Common myeloid progenitor, CD34-positive (primary cell): ENCODE data around the gene PUM1.

ENCODE experiments used
- CTCF ChIA-PET: fragments of 350-600 bp; sonication (Branson Sonifier 250); formaldehyde crosslinking; loops from one replicate; lab custom pipeline; 2021; ENCODE audit warnings: antibody characterized with exemption; lab: Charles Lee
- POLR2A ChIA-PET: fragments of 350-600 bp; sonication (Branson Sonifier 250); formaldehyde crosslinking; loops from one replicate; lab custom pipeline; 2021; ENCODE audit warnings: antibody characterized with exemption; lab: Charles Lee
- DNase-seq, 3 donors: peaks; one replicate each; pipeline versions ENCODE4 v3.0.0 to v3.0.0-alpha.2; 2013
- H3K27ac ChIP-seq, 2 experiments: 1 replicate in 1 of 2; 2 replicates in 1 of 2; pipeline ENCODE4 v1.7.0; 2013; ENCODE audit warnings: inconsistent platforms in 2 of 2, low read length in 2 of 2, mild to moderate bottlenecking in 2 of 2, low read depth in 1 of 2, moderate library complexity in 1 of 2; ENCODE audit not compliant: severe bottlenecking in 2 of 2, insufficient read depth in 1 of 2, poor library complexity in 1 of 2
- H3K27me3 ChIP-seq, 5 experiments: replicated peaks in 2 of 5; 1 replicate in 3 of 5; 2 replicates in 2 of 5; pipeline versions ENCODE4 v1.6.1 to v1.7.0; 2013; ENCODE audit warnings: low read length in 4 of 5, mild to moderate bottlenecking in 2 of 5, moderate library complexity in 2 of 5, inconsistent platforms in 1 of 5; ENCODE audit not compliant: insufficient read depth in 5 of 5, control insufficient read depth in 4 of 5
- H3K36me3 ChIP-seq, 4 experiments: 1 replicate in 2 of 4; 2 replicates in 2 of 4; pipeline versions ENCODE4 v1.6.1 to v1.7.0; 2013; ENCODE audit warnings: low read length in 3 of 4, control low read depth in 1 of 4, mild to moderate bottlenecking in 1 of 4; ENCODE audit not compliant: control insufficient read depth in 4 of 4, insufficient read depth in 4 of 4
- H3K4me1 ChIP-seq, 4 experiments: 1 replicate in 3 of 4; 2 replicates in 1 of 4; pipeline versions ENCODE4 v1.6.1 to v1.7.1; 2013; ENCODE audit warnings: low read length in 3 of 4, mild to moderate bottlenecking in 3 of 4, control low read depth in 1 of 4, inconsistent platforms in 1 of 4, moderate library complexity in 1 of 4; ENCODE audit not compliant: control insufficient read depth in 4 of 4, insufficient read depth in 4 of 4; ENCODE audit errors: control extremely low read depth in 1 of 4
- H3K4me3 ChIP-seq, 7 experiments: 1 replicate in 4 of 7; 2 replicates in 3 of 7; pipeline versions ENCODE4 v1.5.1 to v1.7.0; 2013; ENCODE audit warnings: mild to moderate bottlenecking in 7 of 7, low read length in 6 of 7, moderate library complexity in 6 of 7, inconsistent platforms in 2 of 7, low read depth in 2 of 7, control low read depth in 1 of 7; ENCODE audit not compliant: insufficient read depth in 4 of 7, control insufficient read depth in 1 of 7; ENCODE audit errors: extremely low read depth in 1 of 7
- H3K9me3 ChIP-seq, 5 experiments: 1 replicate in 4 of 5; 2 replicates in 1 of 5; pipeline versions ENCODE4 v1.6.1 to v1.7.1; 2013; ENCODE audit warnings: low read length in 4 of 5, mild to moderate bottlenecking in 2 of 5, inconsistent platforms in 1 of 5, low read depth in 1 of 5, moderate library complexity in 1 of 5; ENCODE audit not compliant: control insufficient read depth in 4 of 5, insufficient read depth in 2 of 5; ENCODE audit errors: control extremely low read depth in 1 of 5
- WGBS: methylation state at CpG from one replicate; pipeline ENCODE4 v1.1.5; 2013; ENCODE audit not compliant: insufficient coverage; 5-methylcytosine and 5-hydroxymethylcytosine counted together

Gene PUM1

GRCh38 chr1:30882678-30883388 lies 182.7 kb downstream of the PUM1 start:
- Histone ChIP-seq H3K9me3 (no peaks in the 10 kb centered on the region), H3K27me3 (peaks cover 0 to 94% (median 51%) of the 10 kb centered on the region in 5 experiments), H3K27ac (no peak overlapping the region), H3K4me3 (no peak overlapping the region), H3K4me1 (peaks cover 0 to 7% (median 0%) of the 10 kb centered on the region in 4 experiments), H3K36me3 (no peaks in the 10 kb centered on the region)
- ChIA-PET CTCF (interaction anchor here (1.5 to 2.8 kb wide), 3 partner anchors 10 to 16 kb away, joined by 3 to 7 read pairs (median 3); no protein-coding TSS in a partner anchor), POLR2A (no interaction called here)
- DNase-seq: no peak
- 74% methylated on average over 10 of the region's 14 CpGs for WGBS
